ENCODE data around the gene IL21R.

DNA sequence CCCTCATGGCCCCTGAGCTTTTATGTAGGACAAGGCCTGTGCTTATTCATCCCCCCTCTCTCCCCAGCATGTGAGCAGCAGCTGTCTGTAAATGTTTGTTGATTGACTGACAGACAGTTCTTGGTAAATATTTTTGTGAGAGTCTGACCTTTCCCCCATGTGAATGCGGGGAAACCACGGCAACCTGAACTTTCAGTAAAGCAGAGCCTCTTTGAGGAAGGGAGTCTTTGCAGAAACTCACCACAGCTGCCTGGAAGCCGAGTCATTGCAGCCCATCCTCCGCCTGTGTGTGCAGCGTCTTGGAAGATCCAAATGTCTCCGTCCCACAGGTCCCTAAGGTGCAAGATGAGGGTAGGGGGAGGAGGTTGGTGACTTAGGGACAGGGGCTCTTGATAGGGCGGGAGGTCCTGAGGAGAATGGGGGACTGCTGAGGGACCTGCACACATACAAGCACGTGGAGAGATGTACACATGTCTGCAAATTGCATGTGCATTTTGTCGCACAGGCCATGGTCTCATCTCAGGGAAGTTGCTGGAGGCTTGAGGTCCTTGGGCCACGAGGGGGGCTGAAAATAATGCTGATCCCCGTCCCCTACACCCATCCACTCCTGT lies 23.0 kb upstream of the IL21R start:
- TF ChIP-seq, protein P1, sequence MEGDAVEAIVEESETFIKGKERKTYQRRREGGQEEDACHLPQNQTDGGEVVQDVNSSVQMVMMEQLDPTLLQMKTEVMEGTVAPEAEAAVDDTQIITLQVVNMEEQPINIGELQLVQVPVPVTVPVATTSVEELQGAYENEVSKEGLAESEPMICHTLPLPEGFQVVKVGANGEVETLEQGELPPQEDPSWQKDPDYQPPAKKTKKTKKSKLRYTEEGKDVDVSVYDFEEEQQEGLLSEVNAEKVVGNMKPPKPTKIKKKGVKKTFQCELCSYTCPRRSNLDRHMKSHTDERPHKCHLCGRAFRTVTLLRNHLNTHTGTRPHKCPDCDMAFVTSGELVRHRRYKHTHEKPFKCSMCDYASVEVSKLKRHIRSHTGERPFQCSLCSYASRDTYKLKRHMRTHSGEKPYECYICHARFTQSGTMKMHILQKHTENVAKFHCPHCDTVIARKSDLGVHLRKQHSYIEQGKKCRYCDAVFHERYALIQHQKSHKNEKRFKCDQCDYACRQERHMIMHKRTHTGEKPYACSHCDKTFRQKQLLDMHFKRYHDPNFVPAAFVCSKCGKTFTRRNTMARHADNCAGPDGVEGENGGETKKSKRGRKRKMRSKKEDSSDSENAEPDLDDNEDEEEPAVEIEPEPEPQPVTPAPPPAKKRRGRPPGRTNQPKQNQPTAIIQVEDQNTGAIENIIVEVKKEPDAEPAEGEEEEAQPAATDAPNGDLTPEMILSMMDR (IDR thresholded peaks at IDR 0.05) = no peak
- no peak for TF ChIP-seq POLR2A (IDR thresholded peaks at IDR 0.05)
- TF ChIP-seq POLR2AphosphoS5 (IDR thresholded peaks at IDR 0.05) = no peak
